WTC11 (cell line): Measurements from ENCODE around the gene GATB. TPM values are rescaled to one million over a fixed set of nuclear protein-coding genes. Genes with fewer than 3 reads are reported as not detected.
"Not testable (repeated sequence)": the region's sequence is repeated elsewhere in the genome, so short reads cannot be mapped to it uniquely, and the experiment has no call there.

Experiments used
- ATAC-seq: fragments of 200-7000 bp; cut with Tn5 transposase; 2 replicates; pipeline ENCODE4 v1.10.0; 2021; ENCODE audit warnings: mild to moderate bottlenecking, moderate library complexity
- CTCF ChIA-PET: fragments of 300-600 bp; sonication (Branson Sonifier 250); formaldehyde crosslinking; loops from one replicate; lab custom pipeline; 2021; ENCODE audit warnings: antibody characterized with exemption; lab: Charles Lee
- POLR2A ChIA-PET: fragments of 350-600 bp; sonication (Branson Sonifier 250); formaldehyde crosslinking; loops from one replicate; lab custom pipeline; 2021; ENCODE audit warnings: antibody characterized with exemption; lab: Charles Lee
- DNase-seq: peaks from one replicate; pipeline ENCODE4 v3.0.0; 2021; ENCODE audit warnings: low spot score
- H3K27ac Mint-ChIP-seq: 2 replicates; pipeline ENCODE4 v1.8.0; 2021; ENCODE audit warnings: mixed read lengths
- H3K27me3 Mint-ChIP-seq: 2 replicates; pipeline ENCODE4 v1.8.0; 2021; ENCODE audit warnings: low read depth, mild to moderate bottlenecking, moderate library complexity, mixed read lengths
- H3K36me3 Mint-ChIP-seq: 2 replicates; pipeline ENCODE4 v1.8.0; 2021; ENCODE audit warnings: mixed read lengths
- H3K4me1 Mint-ChIP-seq: 2 replicates; pipeline ENCODE4 v1.8.0; 2022; ENCODE audit warnings: mixed read lengths
- H3K4me3 Mint-ChIP-seq: 2 replicates; pipeline ENCODE4 v1.8.0; 2021; ENCODE audit warnings: mild to moderate bottlenecking, moderate library complexity, mixed read lengths
- H3K9me3 Mint-ChIP-seq: 2 replicates; pipeline ENCODE4 v1.8.0; 2021; ENCODE audit warnings: mixed read lengths
- CTCF ChIP-seq: fragments of 200-600 bp; IDR thresholded peaks from 2 replicates; pipeline ENCODE4 v1.8.0; 2022; ENCODE audit warnings: antibody characterized with exemption
- ELF4 ChIP-seq: sonication (generic); formaldehyde crosslinking; IDR thresholded peaks from 2 replicates; pipeline ENCODE4 v1.8.1; 2022; ENCODE audit warnings: low read depth, mild to moderate bottlenecking, moderate library complexity, missing genetic modification reagents
- ETV6 ChIP-seq: sonication (generic); formaldehyde crosslinking; IDR thresholded peaks from 2 replicates; pipeline ENCODE4 v1.8.1; 2022; ENCODE audit warnings: mild to moderate bottlenecking, missing genetic modification reagents
- FOXP1 ChIP-seq: sonication (generic); formaldehyde crosslinking; IDR thresholded peaks from 2 replicates; pipeline ENCODE4 v1.8.0; 2022; ENCODE audit warnings: missing genetic modification reagents, mild to moderate bottlenecking, moderate library complexity, borderline replicate concordance
- IRF1 ChIP-seq: sonication (generic); formaldehyde crosslinking; IDR thresholded peaks from 2 replicates; pipeline ENCODE4 v1.8.0; 2023; ENCODE audit warnings: missing genetic modification reagents
- NR2C2 ChIP-seq: sonication (generic); formaldehyde crosslinking; IDR thresholded peaks from 2 replicates; pipeline ENCODE4 v1.8.0; 2022; ENCODE audit warnings: mild to moderate bottlenecking, missing genetic modification reagents
- STAT6 ChIP-seq: sonication (generic); formaldehyde crosslinking; conservative IDR thresholded peaks from 2 replicates; pipeline ENCODE4 v1.8.1; 2023; ENCODE audit warnings: mild to moderate bottlenecking, low read depth, missing genetic modification reagents, moderate library complexity
- TEAD1 ChIP-seq: sonication (generic); formaldehyde crosslinking; IDR thresholded peaks from 2 replicates; pipeline ENCODE4 v1.8.0; 2022; ENCODE audit warnings: mild to moderate bottlenecking, missing genetic modification reagents
- ZNF281 ChIP-seq: sonication (generic); formaldehyde crosslinking; IDR thresholded peaks from 2 replicates; pipeline ENCODE4 v1.8.0; 2023; ENCODE audit warnings: mild to moderate bottlenecking, missing genetic modification reagents
- ZNF425 ChIP-seq: fragments of 250-450 bp; sonication (Bioruptor Pico); conservative IDR thresholded peaks from 2 replicates; pipeline ENCODE4 v1.9.0; 2021; ENCODE audit warnings: mild to moderate bottlenecking
- ZNF532 ChIP-seq: fragments of 250-450 bp; sonication (Bioruptor Pico); IDR thresholded peaks from 2 replicates; pipeline ENCODE4 v1.9.0; 2021; ENCODE audit warnings: mild to moderate bottlenecking, borderline replicate concordance
- total RNA-seq: library from RNA; stranded (reverse); gene quantifications from 3 replicates; pipeline ENCODE4 v1.2.3, GENCODE V29; 2021
- TF ChIP-seq, protein P1 (sequence below): sonication (generic); formaldehyde crosslinking; IDR thresholded peaks from 2 replicates; pipeline ENCODE4 v1.8.0; 2022; ENCODE audit warnings: mild to moderate bottlenecking, missing genetic modification reagents
- TF ChIP-seq, protein P2 (sequence below): sonication (generic); formaldehyde crosslinking; IDR thresholded peaks from 2 replicates; pipeline ENCODE4 v1.8.1; 2022; ENCODE audit warnings: missing genetic modification reagents, borderline replicate concordance
- TF ChIP-seq, protein P3 (sequence below): sonication (generic); formaldehyde crosslinking; IDR thresholded peaks from 2 replicates; pipeline ENCODE4 v1.8.1; 2022; ENCODE audit warnings: mild to moderate bottlenecking, missing genetic modification reagents, moderate library complexity, borderline replicate concordance

The GATB gene
- total RNA-seq, 1 experiment from 2014 or later: 22.7 TPM

GRCh38 chr4:151736361-151736760 is 24.4 kb downstream of the GATB start:
- ChIA-PET CTCF (no interaction called here), POLR2A (interaction anchor here (0.6 kb wide), 1 partner anchor 609 kb away, joined by 7 read pairs; no protein-coding TSS in a partner anchor)
- DNase-seq (no peak), ATAC-seq (no peak)
- H3K36me3 Mint-ChIP-seq: peaks cover 47% of the 10 kb centered on the region
- H3K4me3 Mint-ChIP-seq: no peak overlapping the region
- H3K9me3 Mint-ChIP-seq: peaks cover 41% of the 10 kb centered on the region
- no peaks in the 10 kb centered on the region for H3K4me1 Mint-ChIP-seq
- H3K27me3 Mint-ChIP-seq: no peaks in the 10 kb centered on the region
- H3K27ac Mint-ChIP-seq: no peak overlapping the region
- no peak for TF ChIP-seq CTCF
- TF ChIP-seq TEAD1 (CRISPR knock-in tag): no peak
- TF ChIP-seq STAT6 (CRISPR knock-in tag): no peak
- TF ChIP-seq ZNF425: no peak
- TF ChIP-seq, protein P1, sequence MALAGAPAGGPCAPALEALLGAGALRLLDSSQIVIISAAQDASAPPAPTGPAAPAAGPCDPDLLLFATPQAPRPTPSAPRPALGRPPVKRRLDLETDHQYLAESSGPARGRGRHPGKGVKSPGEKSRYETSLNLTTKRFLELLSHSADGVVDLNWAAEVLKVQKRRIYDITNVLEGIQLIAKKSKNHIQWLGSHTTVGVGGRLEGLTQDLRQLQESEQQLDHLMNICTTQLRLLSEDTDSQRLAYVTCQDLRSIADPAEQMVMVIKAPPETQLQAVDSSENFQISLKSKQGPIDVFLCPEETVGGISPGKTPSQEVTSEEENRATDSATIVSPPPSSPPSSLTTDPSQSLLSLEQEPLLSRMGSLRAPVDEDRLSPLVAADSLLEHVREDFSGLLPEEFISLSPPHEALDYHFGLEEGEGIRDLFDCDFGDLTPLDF (CRISPR knock-in tag): no peak
- no peak for TF ChIP-seq IRF1 (CRISPR knock-in tag)
- TF ChIP-seq, protein P2, sequence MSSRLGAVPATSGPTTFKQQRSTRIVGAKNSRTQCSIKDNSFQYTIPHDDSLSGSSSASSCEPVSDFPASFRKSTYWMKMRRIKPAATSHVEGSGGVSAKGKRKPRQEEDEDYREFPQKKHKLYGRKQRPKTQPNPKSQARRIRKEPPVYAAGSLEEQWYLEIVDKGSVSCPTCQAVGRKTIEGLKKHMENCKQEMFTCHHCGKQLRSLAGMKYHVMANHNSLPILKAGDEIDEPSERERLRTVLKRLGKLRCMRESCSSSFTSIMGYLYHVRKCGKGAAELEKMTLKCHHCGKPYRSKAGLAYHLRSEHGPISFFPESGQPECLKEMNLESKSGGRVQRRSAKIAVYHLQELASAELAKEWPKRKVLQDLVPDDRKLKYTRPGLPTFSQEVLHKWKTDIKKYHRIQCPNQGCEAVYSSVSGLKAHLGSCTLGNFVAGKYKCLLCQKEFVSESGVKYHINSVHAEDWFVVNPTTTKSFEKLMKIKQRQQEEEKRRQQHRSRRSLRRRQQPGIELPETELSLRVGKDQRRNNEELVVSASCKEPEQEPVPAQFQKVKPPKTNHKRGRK (CRISPR knock-in tag): no peak
- TF ChIP-seq ZNF532 (CRISPR knock-in tag): no peak
- no peak for TF ChIP-seq ETV6 (CRISPR knock-in tag)
- TF ChIP-seq NR2C2 (CRISPR knock-in tag): no peak
- TF ChIP-seq FOXP1: no peak
- TF ChIP-seq ELF4 (CRISPR knock-in tag): no peak
- no peak for TF ChIP-seq ZNF281 (CRISPR knock-in tag)
- TF ChIP-seq, protein P3, sequence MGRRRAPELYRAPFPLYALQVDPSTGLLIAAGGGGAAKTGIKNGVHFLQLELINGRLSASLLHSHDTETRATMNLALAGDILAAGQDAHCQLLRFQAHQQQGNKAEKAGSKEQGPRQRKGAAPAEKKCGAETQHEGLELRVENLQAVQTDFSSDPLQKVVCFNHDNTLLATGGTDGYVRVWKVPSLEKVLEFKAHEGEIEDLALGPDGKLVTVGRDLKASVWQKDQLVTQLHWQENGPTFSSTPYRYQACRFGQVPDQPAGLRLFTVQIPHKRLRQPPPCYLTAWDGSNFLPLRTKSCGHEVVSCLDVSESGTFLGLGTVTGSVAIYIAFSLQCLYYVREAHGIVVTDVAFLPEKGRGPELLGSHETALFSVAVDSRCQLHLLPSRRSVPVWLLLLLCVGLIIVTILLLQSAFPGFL (CRISPR knock-in tag): no peak

GRCh38 chr4:151731670-151732069 is 29.1 kb downstream of the GATB start:
- CTCF ChIA-PET, H3K27me3 Mint-ChIP-seq, DNase-seq, H3K4me1 Mint-ChIP-seq, H3K4me3 Mint-ChIP-seq, POLR2A ChIA-PET, ATAC-seq, H3K27ac Mint-ChIP-seq: not testable (repeated sequence)
- peaks cover 26% of the 10 kb centered on the region for H3K9me3 Mint-ChIP-seq
- peaks cover 32% of the 10 kb centered on the region for H3K36me3 Mint-ChIP-seq
